IMR-90 (cell line): ENCODE results near the gene C1QTNF8. TPM values are rescaled to one million over a fixed set of nuclear protein-coding genes. Genes with fewer than 3 reads are reported as not detected.

Source experiments
- ATAC-seq: fragments of 200-7000 bp; cut with Tn5 transposase; 2 replicates; pipeline ENCODE4 v1.9.1; 2020; ENCODE audit warnings: low read depth, mild to moderate bottlenecking, moderate library complexity
- BruUV-seq: library from RNA; stranded (reverse); fragments of 400-500 nt; replicated peaks from 2 replicates; lab custom pipeline; 2021; lab: Mats Ljungman, UMichigan
- CTCF ChIA-PET: fragments of 300-600 bp; formaldehyde crosslinking; extraction: SDS; loops from one replicate; lab custom pipeline; 2021; ENCODE audit warnings: antibody characterized with exemption; lab: Yijun Ruan, JAX
- POLR2A ChIA-PET: fragments of 300-600 bp; sonication (Branson Sonifier 250); formaldehyde crosslinking; loops from one replicate; lab custom pipeline; 2022; ENCODE audit warnings: antibody characterized with exemption; ENCODE audit not compliant: unreplicated experiment; lab: Charles Lee
- DNase-seq: peaks from one replicate; pipeline ENCODE4 v3.0.0; 2013
- H2AFZ ChIP-seq: replicated peaks from 2 replicates; pipeline ENCODE3; 2013; ENCODE audit warnings: low read length, mild to moderate bottlenecking; ENCODE audit not compliant: poor library complexity
- H2AK5ac ChIP-seq: 2 replicates; pipeline ENCODE4 v1.6.1; 2013; ENCODE audit warnings: low read depth, low read length, inconsistent platforms
- H2AK9ac ChIP-seq: replicated peaks from 2 replicates; pipeline ENCODE3; 2013; ENCODE audit warnings: mild to moderate bottlenecking, low read depth, low read length, moderate library complexity; ENCODE audit not compliant: poor library complexity
- H2BK120ac ChIP-seq: 2 replicates; pipeline ENCODE4 v1.6.1; 2013; ENCODE audit warnings: low read depth, low read length, inconsistent platforms
- H2BK15ac ChIP-seq: 3 replicates; pipeline ENCODE4 v1.6.1; 2013; ENCODE audit warnings: low read depth, low read length, inconsistent platforms
- H2BK20ac ChIP-seq: 2 replicates; pipeline ENCODE4 v1.6.1; 2013; ENCODE audit warnings: low read depth, mild to moderate bottlenecking, inconsistent platforms, low read length, moderate library complexity
- H2BK5ac ChIP-seq: 2 replicates; pipeline ENCODE4 v1.6.1; 2013; ENCODE audit warnings: mild to moderate bottlenecking, low read depth, low read length, inconsistent platforms; ENCODE audit not compliant: poor library complexity, severe bottlenecking
- H3K14ac ChIP-seq: replicated peaks from 2 replicates; pipeline ENCODE4 v1.6.1; 2013; ENCODE audit warnings: low read depth, low read length, inconsistent platforms
- H3K18ac ChIP-seq: 2 replicates; pipeline ENCODE4 v1.6.1; 2013; ENCODE audit warnings: low read depth, low read length, control low read depth
- H3K23ac ChIP-seq: 2 replicates; pipeline ENCODE4 v1.6.1; 2013; ENCODE audit warnings: low read depth, low read length, inconsistent platforms
- H3K27ac ChIP-seq: 2 replicates; pipeline ENCODE4 v1.5.1; 2013; ENCODE audit warnings: mild to moderate bottlenecking, control low read depth, low read length; ENCODE audit not compliant: insufficient read depth
- H3K27me3 ChIP-seq: 2 replicates; pipeline ENCODE4 v1.6.1; 2013; ENCODE audit warnings: low read length; ENCODE audit not compliant: control insufficient read depth, insufficient read depth
- H3K36me3 ChIP-seq: 2 replicates; pipeline ENCODE4 v1.6.1; 2013; ENCODE audit warnings: low read length, mixed read lengths; ENCODE audit not compliant: control insufficient read depth, insufficient read depth
- H3K4ac ChIP-seq: 2 replicates; pipeline ENCODE4 v1.6.1; 2013; ENCODE audit warnings: low read depth, low read length, inconsistent platforms
- H3K4me1 ChIP-seq: 2 replicates; pipeline ENCODE4 v1.6.1; 2013; ENCODE audit warnings: low read length, mixed read lengths; ENCODE audit not compliant: control insufficient read depth, insufficient read depth
- H3K4me2 ChIP-seq: 2 replicates; pipeline ENCODE4 v1.6.1; 2013; ENCODE audit warnings: low read depth, mild to moderate bottlenecking, control low read depth, low read length, moderate library complexity
- H3K4me3 ChIP-seq: 2 replicates; pipeline ENCODE4 v1.5.1; 2013; ENCODE audit warnings: low read depth, mild to moderate bottlenecking, control low read depth, low read length, moderate library complexity; ENCODE audit not compliant: insufficient read depth
- H3K56ac ChIP-seq: 2 replicates; pipeline ENCODE4 v1.6.1; 2013; ENCODE audit warnings: low read length, inconsistent platforms; ENCODE audit not compliant: insufficient read depth; ENCODE audit errors: extremely low read depth
- H3K79me1 ChIP-seq, 2 experiments: 2 replicates each; pipeline ENCODE4 v1.6.1; 2013; ENCODE audit warnings: low read length in 2 of 2, inconsistent platforms in 1 of 2, low read depth in 1 of 2
- H3K9ac ChIP-seq: 2 replicates; pipeline ENCODE4 v1.6.1; 2013; ENCODE audit warnings: low read depth, low read length, control low read depth
- H3K9me1 ChIP-seq: 2 replicates; pipeline ENCODE4 v1.6.1; 2013; ENCODE audit warnings: low read length, inconsistent platforms; ENCODE audit not compliant: insufficient read depth
- H3K9me3 ChIP-seq: 2 replicates; pipeline ENCODE4 v1.6.1; 2013; ENCODE audit warnings: low read length; ENCODE audit not compliant: control insufficient read depth, insufficient read depth
- H4K20me1 ChIP-seq: 2 replicates; pipeline ENCODE4 v1.6.1; 2013; ENCODE audit warnings: low read length, inconsistent platforms; ENCODE audit not compliant: insufficient read depth
- H4K5ac ChIP-seq: 2 replicates; pipeline ENCODE4 v1.6.1; 2013; ENCODE audit warnings: mild to moderate bottlenecking, low read depth, low read length, control low read depth
- H4K8ac ChIP-seq, 2 experiments: 2 replicates each; pipeline ENCODE4 v1.6.1; 2013; ENCODE audit warnings: low read depth in 2 of 2, low read length in 2 of 2, control low read depth in 1 of 2, inconsistent platforms in 1 of 2
- H4K91ac ChIP-seq: 2 replicates; pipeline ENCODE4 v1.6.1; 2013; ENCODE audit warnings: low read depth, low read length, inconsistent platforms; ENCODE audit not compliant: insufficient read depth
- CHD1 ChIP-seq: IDR thresholded peaks from 2 replicates; pipeline ENCODE4 v1.6.1; 2012; ENCODE audit warnings: low read depth, low read length, improper control_type of control experiment
- CTCF ChIP-seq: conservative IDR thresholded peaks from 2 replicates; pipeline ENCODE4 v1.5.1; 2012; ENCODE audit warnings: mild to moderate bottlenecking, low read depth, low read length, improper control_type of control experiment
- FOS ChIP-seq: fragments of 150-350 bp; IDR thresholded peaks from 2 replicates; pipeline ENCODE4 v1.6.1; 2016; ENCODE audit warnings: low read depth, low read length
- MAFK ChIP-seq: IDR thresholded peaks from 2 replicates; pipeline ENCODE4 v1.6.1; 2012; ENCODE audit warnings: low read depth, low read length, improper control_type of control experiment
- MAZ ChIP-seq: IDR thresholded peaks from 2 replicates; pipeline ENCODE4 v1.6.1; 2012; ENCODE audit warnings: low read depth, mild to moderate bottlenecking, low read length, improper control_type of control experiment, moderate library complexity, borderline replicate concordance
- MXI1 ChIP-seq: IDR thresholded peaks from 2 replicates; pipeline ENCODE4 v1.6.1; 2012; ENCODE audit warnings: low read depth, mild to moderate bottlenecking, low read length, moderate library complexity, borderline replicate concordance
- NFE2L2 ChIP-seq: fragments of 150-350 bp; IDR thresholded peaks from 2 replicates; pipeline ENCODE4 v1.6.1; 2016; ENCODE audit warnings: low read depth, mild to moderate bottlenecking, low read length
- POLR2A ChIP-seq: IDR thresholded peaks from 2 replicates; pipeline ENCODE4 v1.6.1; 2012; ENCODE audit warnings: mild to moderate bottlenecking, low read depth, low read length
- RCOR1 ChIP-seq: IDR thresholded peaks from 2 replicates; pipeline ENCODE4 v1.6.1; 2012; ENCODE audit warnings: mild to moderate bottlenecking, low read length, improper control_type of control experiment; ENCODE audit not compliant: insufficient replicate concordance
- RFX5 ChIP-seq: IDR thresholded peaks from 2 replicates; pipeline ENCODE4 v1.8.0; 2012; ENCODE audit warnings: low read depth, mild to moderate bottlenecking, low read length, moderate library complexity
- SMC3 ChIP-seq: fragments of 150-350 bp; IDR thresholded peaks from 2 replicates; pipeline ENCODE4 v1.6.1; 2016; ENCODE audit warnings: low read depth, mild to moderate bottlenecking, antibody characterized with exemption, low read length, moderate library complexity
- WGBS, 2 experiments: methylation state at CpG; one replicate each; pipeline versions ENCODE4 v1.1.5 to v1.1.7; 2013; ENCODE audit warnings: missing lambda C conversion rate in 2 of 2; ENCODE audit not compliant: insufficient read length in 1 of 2; ENCODE audit errors: extremely low coverage in 2 of 2; 5-methylcytosine and 5-hydroxymethylcytosine counted together
- dilution Hi-C: fragments of 300-500 bp; cut with HindIII; formaldehyde crosslinking; loops from one replicate; pipeline ENCODE4 v1.14.3; 2018; ENCODE audit warnings: low sequenced_read_pairs; ENCODE audit not compliant: unreplicated experiment
- in situ Hi-C: fragments of 300-500 bp; cut with MboI; formaldehyde crosslinking; loops from 3 replicates; pipeline ENCODE4 v1.14.3; 2019; ENCODE audit warnings: low sequenced_read_pairs, inconsistent platforms, mixed read lengths
- intact Hi-C: fragments of 100-400 bp; cut with micrococcal nuclease; formaldehyde crosslinking; loops from 2 replicates; pipeline ENCODE4 v1.10.0; 2022
- polyA plus RNA-seq, 3 experiments: library from polyadenylated mRNA; depleted of rRNA; stranded (reverse); fragments of >200 nt; gene quantifications; 2 replicates each; pipeline ENCODE4 v1.2.3, GENCODE V29; 2012; ENCODE audit warnings: low replicate concordance in 1 of 3
- total RNA-seq: library from RNA; depleted of rRNA; stranded (reverse); fragments of >200 nt; gene quantifications from 2 replicates; pipeline ENCODE4 v1.2.3, GENCODE V29; 2012
- TF ChIP-seq, protein P1 (sequence below): fragments of 150-350 bp; IDR thresholded peaks from 2 replicates; pipeline ENCODE4 v1.6.1; 2017; ENCODE audit warnings: mild to moderate bottlenecking, antibody characterized with exemption, low read length, low read depth

Gene C1QTNF8
- total and polyA plus RNA-seq, 2 of the 4 experiments (the other 2 are of a cell fraction), result not detected

- CTCF ChIA-PET, result no interaction called here
- 67% methylated on average over 1 of the region's 9 CpGs; no CpG with 5 or more reads in 1 of the 2 experiments for WGBS, 2 experiments
- dilution Hi-C loops, result no loop called here
These were observed 48.9 kb downstream of the C1QTNF8 start for GRCh38 chr16:1047123-1047522.

More at GRCh38 chr16:1047123-1047522, 48.9 kb downstream of the C1QTNF8 start:
- no peaks in the 10 kb centered on the region for H3K9me3 ChIP-seq
- H2AFZ ChIP-seq, result no peak overlapping the region
- POLR2A ChIA-PET, result no interaction called here
- ATAC-seq (no peak), DNase-seq (no peak)
- H2BK5ac ChIP-seq, result no peak overlapping the region
- no peak overlapping the region for H3K56ac ChIP-seq
- H3K9me1 ChIP-seq, result no peaks in the 10 kb centered on the region
- H4K8ac ChIP-seq, result no peak overlapping the region
- no peaks in the 10 kb centered on the region for H3K36me3 ChIP-seq
- no peak for TF ChIP-seq MAFK
- TF ChIP-seq SMC3, result no peak
- no peak for TF ChIP-seq MXI1
- no peak for TF ChIP-seq POLR2A
- no peak for TF ChIP-seq FOS
- TF ChIP-seq, protein P1, sequence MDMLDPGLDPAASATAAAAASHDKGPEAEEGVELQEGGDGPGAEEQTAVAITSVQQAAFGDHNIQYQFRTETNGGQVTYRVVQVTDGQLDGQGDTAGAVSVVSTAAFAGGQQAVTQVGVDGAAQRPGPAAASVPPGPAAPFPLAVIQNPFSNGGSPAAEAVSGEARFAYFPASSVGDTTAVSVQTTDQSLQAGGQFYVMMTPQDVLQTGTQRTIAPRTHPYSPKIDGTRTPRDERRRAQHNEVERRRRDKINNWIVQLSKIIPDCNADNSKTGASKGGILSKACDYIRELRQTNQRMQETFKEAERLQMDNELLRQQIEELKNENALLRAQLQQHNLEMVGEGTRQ, result no peak
- TF ChIP-seq NFE2L2, result no peak
- TF ChIP-seq MAZ, result no peak
- no peak for TF ChIP-seq RCOR1
- TF ChIP-seq CTCF, result no peak
- no peak for TF ChIP-seq RFX5
- no peak for TF ChIP-seq CHD1
- no peak overlapping the region for H3K14ac ChIP-seq
- no peak overlapping the region for H4K5ac ChIP-seq
- intact Hi-C loops (no loop called here), in situ Hi-C loops (no loop called here)
- H2AK9ac ChIP-seq, result no peak overlapping the region
- no peak overlapping the region for H2AK5ac ChIP-seq
- no peak overlapping the region for H3K18ac ChIP-seq
- H3K4me3 ChIP-seq, result no peak overlapping the region
- no peaks in the 10 kb centered on the region for H4K20me1 ChIP-seq
- no peak overlapping the region for H3K4me2 ChIP-seq
- H3K9ac ChIP-seq, result no peak overlapping the region
- no peaks in the 10 kb centered on the region for H3K4me1 ChIP-seq
- no peak overlapping the region for H2BK20ac ChIP-seq
- no peak overlapping the region for H3K27ac ChIP-seq
- H3K23ac ChIP-seq, result no peak overlapping the region
- no TSS peak for BruUV-seq
- H3K27me3 ChIP-seq, result peaks cover 42% of the 10 kb centered on the region
- H3K4ac ChIP-seq, result no peak overlapping the region
- H3K79me1 ChIP-seq, result no peaks in the 10 kb centered on the region
- no peak overlapping the region for H2BK15ac ChIP-seq
- H4K91ac ChIP-seq, result no peak overlapping the region
- no peak overlapping the region for H2BK120ac ChIP-seq
